Measurements from ENCODE around the gene SEC14L5.

Gene SEC14L5

DNA sequence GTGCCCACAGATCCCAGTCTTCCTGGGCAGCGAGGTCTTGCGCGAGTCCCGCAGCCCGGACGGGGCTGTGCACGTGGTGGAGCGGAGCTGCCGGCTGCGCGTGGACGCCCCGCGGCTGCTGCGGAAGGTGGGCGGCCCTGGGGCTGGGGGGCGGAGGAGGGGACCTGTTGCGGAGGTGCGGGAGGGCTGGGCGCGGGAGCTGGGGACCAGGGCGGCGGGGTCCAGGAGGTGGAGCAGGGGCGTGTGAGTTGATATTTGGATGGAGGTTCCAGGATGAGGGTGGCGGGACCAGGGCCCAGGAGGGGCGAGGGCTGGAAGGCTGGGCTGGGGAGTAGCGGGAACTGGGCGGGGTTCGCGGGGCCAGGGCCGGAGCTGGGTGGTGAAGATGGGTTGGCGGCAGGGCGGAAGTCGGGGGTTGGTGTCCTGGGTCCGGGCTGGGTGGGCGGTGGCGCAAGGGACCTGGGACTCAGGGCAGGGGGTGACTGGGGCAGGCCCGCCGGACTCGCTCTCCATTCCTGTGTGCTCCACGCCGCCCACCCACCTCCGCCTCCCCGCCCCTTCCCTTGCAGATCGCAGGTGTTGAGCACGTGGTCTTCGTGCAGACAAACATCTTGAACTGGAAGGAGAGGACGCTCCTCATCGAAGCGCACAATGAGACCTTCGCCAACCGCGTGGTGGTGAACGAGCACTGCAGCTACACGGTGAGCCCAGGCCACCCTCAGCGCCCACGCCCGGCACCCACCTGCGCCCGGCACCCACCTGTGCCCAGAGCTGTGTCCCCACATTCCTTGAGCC is 29.6 kb downstream of the SEC14L5 start:
- DNase-seq, result no peak

DNA sequence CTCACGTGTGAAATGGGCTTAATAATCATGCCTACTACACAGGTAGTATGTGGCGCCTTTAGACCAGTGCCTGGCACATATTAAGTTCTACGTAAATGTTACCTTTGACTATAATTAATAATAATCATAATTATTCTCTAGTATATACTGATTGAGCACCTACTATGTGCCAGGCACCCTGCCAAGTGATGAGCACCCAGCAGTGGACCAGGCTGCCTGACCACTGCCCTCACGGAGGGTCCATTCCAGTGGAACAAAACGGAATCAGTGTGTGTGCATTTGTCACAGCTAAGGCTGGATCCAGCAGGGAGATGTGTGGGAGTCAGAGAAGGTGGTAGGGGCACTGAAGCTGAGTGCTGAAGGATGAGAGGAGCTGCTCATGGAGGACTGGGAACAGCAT is 30.5 kb downstream of the SEC14L5 start:
- no peak for DNase-seq

DNA sequence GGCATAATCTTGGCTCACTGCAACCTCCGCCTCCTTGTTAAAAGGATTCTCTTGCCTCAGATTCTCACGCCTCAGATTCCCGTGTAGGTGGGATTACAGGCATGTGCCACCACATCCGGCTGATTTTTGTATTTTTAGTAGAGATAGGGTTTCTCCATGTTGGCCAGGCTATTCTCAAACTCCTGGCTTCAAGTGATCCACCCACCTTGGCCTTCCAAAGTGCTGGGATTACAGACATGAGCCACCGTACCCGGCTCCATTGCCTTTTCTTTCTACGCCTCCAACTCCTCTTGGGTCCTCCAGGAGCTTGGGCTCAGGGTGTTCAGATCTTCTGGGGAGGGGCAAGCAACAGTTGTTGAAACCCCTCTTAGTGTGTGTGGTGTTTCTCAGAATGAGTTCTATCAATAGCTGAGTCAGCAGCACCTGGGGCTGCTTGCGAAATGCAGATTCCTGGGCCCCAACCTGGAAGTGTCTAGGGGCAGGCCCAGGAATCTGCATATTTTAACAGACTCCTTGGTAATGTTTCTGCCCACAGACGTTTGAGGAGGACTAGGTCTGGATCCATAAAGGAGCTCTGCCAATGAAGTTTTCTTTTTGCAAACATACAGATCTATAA is 31.4 kb downstream of the SEC14L5 start:
- DNase-seq, result no peak

DNA sequence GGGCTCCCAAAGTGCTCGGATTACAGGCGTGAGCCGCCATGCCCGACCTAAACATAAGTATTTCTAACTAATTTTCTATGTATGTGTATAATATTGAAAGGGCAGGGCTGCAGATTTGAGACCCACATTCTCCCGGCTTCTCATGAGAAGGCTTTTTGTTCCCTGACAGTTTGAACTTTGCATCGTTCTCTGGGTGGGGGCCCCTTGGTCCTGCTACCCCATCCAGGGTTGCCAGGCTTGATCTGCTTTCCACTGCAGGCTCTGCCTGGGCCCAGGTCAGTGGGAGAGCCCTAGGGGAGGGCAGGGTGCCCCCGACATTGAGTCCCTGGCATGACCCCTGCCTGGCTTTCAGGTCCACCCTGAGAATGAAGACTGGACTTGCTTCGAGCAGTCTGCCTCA is 32.3 kb downstream of the SEC14L5 start:
- DNase-seq, result no peak

DNA sequence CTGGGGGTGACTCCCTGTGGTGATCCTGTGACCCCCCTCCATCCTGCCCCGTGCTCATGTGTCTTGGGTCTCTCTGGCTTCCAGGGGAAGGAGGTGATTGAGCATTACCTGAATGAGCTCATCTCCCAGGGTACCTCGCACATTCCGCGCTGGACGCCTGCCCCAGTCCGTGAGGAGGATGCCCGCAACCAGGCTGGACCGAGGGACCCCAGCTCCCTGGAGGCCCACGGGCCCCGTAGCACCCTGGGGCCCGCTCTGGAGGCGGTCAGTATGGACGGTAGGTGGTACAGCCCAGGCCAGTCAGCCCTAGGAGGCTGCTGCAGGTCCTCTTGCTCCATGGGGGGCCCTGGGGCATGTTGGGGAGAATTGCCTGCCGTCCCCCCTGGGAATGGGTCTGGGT is 33.6 kb downstream of the SEC14L5 start:
- no peak for DNase-seq

DNA sequence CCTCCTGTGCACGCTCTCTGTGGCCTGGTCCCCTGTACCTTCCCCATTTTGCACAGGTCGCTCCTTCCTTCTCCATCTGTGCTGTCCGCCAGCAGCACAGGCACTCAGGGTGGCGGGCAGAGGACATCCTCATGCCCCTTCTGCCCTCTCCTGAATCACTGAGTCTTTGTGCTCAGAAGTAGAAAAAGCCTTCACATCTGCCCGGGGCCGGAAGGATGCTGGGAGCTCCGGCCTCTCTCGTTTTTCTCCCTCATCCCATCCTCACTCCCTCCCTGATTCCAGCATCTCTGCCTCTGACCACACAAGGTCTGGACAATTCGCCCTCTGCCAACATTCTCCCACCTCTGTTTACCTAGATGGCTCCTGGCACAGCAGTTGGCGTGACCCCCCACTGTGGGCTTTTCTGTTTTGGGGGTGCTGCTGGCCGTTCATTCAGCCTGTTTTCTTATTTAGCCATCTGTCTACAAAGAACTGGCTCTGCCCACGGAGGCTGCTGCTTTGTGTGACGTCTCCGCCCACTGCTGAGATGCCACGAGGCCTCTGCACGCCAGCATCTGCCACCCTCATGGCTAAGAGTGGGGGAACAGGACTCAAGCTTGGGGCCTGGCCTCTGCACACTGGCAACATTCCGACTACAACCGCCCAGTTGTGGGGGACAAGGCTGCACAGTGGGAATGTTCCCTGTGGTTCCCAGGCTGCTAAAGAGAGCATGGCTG is 36.7 kb downstream of the SEC14L5 start:
- DNase-seq, result no peak

DNA sequence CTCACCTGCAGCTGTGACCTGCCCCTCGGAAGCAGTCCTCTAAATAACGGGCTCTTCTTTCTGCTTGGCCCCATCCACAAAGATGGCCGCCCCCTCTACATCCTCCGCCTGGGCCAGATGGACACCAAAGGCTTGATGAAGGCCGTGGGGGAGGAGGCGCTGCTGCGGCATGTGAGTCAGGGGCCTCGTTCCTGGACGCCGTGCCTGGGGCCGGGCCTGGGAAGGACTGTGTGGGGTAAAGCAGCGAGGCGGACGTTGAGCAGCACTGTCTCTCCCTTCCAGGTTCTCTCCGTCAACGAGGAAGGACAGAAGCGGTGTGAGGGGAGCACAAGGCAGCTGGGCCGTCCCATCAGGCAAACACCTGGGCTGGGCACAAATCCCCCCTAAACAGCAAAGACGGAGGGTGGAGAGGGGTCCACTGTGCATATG is 42.5 kb downstream of the SEC14L5 start:
- no peak for DNase-seq

DNA sequence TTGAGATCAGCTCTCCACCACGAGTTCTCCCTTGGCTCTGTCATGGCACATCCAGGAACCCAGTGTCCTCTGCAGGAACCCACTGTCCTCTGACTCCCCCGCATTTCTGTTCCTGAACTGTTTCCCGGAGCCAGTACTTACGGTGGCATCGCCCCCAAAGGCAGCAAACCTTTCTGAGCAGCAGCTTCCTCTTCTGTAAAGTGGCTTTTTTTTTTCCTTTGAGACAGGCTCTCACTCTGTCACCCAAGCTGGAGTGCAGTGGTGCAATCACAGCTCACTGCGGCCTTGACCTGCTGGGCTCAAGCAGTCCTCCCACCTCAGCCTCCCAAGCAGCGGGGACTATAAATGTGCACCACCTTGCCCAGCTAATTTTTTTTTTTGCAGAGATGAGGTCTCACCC is 43.4 kb downstream of the SEC14L5 start:
- no peak for DNase-seq

DNA sequence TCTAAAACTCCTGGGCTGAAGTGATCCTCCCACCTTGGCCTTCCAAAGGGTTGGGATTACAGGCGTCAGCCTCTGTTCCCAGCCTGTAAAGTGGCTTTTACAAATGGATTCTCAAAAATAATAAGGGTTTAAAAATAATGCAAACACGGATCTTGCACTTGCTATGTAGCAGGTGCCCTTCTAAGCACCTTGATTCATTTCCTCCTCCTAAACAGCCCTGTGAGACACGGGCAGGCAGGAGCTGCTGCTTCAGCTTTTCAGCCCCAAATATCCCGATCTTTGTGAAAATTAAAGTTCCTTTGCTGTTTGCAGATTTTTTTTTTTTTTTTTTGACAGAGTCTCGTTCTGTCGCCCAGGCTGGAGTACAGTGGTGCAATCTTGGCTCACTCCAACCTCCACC is 43.9 kb downstream of the SEC14L5 start:
- no peak for DNase-seq

DNA sequence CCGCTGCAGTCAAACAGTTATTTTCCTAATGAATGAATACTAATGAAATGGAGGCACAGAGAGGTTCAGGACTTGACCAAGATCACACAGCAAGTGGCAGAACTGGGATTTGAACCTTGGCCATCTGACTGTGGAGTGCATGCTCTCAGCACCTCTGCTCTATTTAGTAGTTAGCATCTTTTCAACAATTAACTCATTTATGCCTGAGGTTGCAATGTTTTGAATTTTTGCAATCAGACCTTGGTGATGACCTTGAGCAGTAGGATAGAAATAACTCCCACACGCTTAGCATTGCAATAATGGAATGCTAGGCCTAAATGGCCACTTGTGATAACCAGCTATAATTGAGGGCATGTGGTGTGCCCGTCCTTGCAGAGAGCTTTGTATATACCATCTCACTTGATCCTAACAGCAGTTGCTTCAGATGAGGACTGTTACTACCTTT is 44.6 kb downstream of the SEC14L5 start:
- no peak for DNase-seq

DNA sequence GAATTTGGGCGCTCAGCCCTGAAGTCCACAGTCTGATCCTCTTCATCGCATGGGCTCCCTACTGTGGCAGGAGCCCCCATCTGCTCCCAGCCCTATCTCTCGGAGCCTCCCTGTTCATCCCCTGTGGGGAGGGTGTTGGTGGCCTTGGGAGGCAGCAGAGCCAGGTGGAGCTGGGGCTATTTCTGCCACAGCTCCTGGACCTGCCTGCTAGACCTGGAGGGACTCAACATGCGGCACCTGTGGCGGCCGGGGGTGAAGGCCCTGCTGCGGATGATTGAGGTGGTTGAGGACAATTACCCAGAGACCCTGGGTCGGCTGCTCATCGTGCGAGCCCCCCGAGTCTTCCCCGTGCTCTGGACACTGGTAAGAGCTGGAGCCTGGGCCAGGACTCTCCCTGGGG is 45.1 kb downstream of the SEC14L5 start:
- DNase-seq, result no peak

DNA sequence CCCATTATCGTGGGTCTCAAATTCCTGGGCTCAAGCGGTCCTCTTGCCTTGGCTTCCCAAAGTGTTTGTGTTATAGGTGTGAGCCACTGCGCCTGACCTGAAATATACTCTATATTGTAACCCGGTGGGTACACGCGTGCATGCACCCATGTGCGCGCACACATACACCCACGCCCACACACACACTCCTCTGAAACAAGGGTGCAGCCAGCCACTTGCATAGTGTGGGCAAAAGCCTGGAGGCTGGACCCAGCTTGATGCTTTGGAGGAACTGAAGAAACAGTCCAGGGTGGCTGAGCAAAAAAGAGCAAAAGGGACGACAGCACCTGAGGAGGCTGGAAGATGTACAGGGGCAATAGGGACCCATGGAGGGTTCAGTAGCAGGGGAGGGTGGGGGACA is 45.7 kb downstream of the SEC14L5 start:
- no peak for DNase-seq

DNA sequence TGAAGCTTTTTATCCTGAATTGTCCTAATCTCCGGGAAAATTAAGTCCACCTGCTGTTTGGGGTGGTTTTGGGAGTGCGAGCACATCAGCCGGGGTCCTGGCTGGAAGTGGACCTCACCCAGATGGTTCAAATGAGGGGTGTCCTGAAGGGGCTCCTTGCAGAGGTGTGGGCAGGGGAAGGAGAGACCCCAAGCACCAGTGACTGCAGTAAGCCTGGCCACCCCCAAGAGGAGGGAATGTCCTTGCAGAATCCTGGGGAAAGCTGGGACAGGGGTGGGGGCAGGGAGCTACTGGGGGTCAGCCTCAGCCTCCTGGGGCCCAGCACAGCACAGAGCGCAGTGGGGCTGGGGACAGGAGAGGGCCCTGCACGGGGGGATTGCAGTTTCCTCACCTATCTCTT is 46.2 kb downstream of the SEC14L5 start:
- DNase-seq, result no peak

DNA sequence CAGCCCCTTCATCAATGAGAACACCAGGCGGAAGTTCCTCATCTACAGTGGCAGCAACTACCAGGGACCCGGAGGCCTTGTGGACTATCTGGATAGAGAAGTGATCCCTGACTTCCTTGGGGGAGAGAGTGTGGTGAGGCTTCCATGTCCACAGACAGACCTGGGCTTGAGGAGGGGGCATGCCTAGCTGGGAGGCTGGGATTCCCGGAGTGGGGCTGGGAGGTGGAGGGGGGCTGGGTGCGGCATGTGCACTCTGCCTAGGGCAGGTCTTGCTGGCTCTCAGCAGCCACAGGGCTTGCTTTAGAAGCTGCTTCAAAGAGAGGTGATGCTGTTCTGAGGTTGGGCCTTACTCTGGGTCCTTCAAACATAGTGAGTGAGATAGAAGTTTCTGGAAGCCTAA is 47.8 kb downstream of the SEC14L5 start:
- no peak for DNase-seq

DNA sequence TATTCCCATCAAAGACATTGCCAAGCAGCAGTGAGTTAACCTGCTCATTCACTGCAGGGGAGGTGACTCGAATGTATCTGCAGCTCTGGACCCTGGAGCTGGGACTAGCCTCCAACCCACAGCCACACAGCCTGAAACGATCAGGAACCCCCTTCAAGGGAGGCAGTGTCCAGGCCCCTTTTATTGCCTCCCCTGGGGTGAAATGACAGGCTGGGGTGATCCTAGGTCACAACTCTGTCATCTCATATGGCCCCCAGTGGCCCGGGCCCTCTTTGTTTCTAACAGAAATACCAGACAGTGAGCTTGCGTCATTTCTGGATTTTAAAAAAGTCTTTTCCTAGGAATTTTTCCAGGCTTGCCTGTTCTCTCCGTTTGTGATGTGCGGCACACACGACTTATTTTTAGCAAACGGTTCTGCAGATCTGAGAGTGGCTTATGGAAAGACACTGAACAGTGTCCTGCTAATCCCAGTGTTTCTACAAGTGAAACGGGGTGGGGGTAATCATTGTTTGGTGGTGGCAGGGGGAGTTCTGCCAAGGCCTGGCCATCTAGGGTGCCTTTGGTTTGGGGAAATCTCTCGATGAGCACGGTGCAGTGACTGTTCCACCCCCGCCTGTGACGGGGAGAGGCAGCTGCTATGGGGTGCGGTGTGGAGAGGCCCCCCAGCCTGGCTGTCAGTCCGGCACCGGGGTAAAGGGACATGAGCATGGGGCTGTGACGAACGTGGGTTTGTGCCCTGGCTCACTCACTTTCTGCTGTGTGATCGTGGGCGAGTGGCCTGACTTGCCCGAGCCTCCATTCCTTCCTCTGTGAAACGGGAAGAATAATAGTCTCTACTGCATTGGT is 48.4 kb downstream of the SEC14L5 start:
- no peak for DNase-seq

DNA sequence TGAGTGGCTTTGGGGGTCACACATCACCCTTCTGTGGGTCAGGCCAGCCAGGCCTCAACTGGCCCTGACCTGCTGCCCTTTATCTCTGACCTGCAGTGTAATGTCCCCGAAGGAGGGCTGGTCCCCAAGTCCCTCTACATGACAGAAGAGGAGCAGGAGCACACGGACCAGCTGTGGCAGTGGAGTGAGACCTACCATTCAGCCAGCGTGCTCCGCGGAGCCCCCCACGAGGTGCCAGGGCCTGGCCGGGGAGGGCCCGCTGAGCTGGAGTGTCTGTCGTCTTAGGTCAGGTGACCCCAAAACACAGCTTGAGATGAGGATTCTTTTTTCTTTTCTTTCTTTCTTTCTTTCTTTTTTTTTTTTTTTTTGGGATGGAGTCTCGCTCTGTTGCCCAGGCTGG is 49.1 kb downstream of the SEC14L5 start:
- DNase-seq, result no peak

DNA sequence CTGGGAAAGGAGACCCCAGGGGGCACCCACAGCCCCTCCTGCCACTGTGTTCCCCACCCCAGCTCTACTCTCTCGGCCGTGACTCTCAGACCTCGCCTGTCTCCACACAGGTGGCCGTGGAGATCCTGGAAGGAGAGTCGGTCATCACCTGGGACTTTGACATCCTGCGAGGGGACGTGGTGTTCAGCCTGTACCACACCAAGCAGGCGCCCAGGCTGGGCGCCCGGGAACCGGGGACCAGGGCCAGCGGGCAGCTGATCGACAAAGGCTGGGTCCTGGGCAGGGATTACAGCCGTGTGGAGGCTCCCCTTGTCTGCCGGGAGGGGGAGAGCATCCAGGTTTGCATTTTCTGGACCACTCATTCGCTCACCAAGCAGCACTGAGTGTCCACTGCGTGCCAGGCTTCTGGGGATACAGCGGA is 50.2 kb downstream of the SEC14L5 start:
- no peak for DNase-seq

DNA sequence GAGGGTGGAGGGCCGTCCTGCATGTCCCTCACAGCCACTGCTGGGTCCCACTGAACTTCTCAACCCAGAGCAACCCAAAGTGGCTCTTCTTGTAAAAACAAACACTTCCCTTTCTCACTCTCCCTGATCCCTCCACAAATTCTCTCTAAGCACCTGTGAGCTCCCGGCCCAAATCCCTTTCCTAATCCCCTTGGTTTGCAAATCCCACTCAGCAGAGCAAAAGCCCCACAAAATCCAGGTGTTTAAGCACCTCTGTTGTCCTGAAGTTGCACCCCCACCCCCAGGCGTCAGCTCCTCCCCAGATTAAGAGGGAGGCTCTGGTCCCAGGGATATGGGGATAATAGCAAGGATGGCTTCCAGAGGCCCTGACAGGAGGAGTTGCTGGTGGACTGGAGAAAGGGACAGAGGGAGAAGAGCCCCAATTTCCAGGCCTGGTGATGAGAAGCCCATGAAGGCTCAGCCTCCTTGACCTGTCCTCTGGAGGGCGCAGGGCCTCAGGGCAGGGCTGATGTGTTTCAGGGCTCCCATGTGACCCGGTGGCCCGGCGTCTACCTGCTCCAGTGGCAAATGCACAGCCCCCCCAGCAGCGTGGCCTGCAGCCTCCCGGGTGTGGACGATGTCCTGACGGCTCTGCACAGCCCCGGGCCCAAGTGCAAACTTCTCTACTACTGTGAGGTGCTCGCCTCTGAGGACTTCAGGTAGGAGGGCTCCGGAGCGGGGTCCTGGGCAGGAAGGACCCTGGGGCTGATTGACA is 52.6 kb downstream of the SEC14L5 start:
- DNase-seq, result no peak

DNA sequence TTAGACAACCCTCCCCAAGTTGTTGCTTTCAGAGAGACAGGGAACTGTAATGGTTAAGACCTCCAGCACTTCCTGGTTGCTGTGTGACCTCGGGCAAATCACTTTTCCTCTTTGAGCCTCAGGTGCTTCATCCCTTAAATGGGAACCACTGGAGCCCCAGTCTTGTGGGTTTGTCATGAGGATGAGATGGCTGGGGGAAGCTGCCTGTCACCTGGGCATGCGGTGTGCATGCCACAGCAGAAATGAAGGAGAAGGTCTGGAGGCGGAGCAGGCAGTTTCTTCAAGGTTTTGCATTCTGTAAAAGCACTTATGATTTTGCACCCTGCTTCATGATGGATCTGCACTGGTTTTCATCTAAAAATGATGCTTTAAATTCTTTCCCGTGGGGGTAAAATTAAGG is 53.5 kb downstream of the SEC14L5 start:
- no peak for DNase-seq

DNA sequence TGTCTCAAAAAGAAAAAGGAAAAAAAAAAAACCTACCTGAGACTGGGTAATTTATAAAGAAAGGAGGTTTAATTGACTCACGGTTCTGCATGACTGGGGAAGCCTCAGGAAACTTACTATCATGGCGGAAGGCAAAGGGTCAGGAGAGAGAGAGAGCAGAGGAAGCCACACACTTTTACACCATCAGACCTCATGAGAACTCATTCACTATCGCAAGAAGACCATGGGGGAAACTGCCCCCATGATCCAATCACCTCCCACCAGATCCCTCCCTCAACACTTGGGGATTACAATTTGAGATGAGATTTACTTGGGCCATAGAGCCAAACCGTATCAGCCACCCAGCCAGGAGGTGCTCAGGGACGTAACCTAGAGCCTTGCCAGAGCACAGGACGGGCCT is 54.8 kb downstream of the SEC14L5 start:
- no peak for DNase-seq

DNA sequence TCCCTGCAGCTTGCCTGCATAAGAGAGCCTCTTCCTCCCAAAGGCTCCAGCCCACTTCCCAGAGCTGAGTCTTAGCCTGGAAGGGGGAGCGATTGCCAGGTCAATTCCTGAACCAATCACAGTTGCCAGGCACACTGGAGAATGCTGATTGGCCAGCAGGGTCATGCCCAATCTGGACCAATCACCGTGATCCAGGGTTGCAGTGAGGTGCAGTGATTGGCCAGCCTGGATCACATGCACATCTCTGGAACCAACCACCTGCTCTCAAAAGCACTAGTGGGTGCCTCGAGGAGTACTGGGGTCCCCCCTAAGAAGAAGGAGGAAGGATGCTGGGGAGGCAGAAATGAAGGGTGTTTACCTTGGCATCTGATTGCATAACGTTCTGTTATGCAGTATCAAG is 57.2 kb downstream of the SEC14L5 start:
- no peak for DNase-seq

DNA sequence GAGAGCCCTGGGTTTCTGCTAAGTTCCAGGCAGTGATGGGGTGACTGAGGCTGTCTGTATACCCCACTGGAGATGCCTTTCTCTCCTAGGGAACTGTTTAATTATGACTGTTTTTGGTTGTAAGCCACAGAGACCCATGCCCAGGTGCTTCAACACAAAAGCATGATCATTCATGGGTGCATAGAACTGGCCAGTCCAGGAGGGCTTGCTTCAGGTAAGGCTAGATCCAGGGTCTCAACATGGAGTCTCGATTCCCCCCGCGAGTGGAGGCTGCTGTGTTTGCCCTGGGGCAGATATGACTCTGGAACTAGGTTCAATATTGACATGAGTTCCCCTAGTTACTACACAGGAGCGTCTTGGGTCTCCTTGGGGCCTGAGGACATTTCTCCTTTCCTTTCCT is 57.8 kb downstream of the SEC14L5 start:
- DNase-seq, result no peak

All from activated naive CD4-positive, alpha-beta T cell (primary cell).